HG03045 (cell line): Measurements from ENCODE around the gene EPHA7.

Experiments
- ATAC-seq: cut with Tn5 transposase; IDR thresholded peaks from one replicate; pipeline ENCODE4 v1.9.1; 2021; ENCODE audit warnings: mild to moderate bottlenecking, moderate library complexity; ENCODE audit not compliant: unreplicated experiment

Gene EPHA7

DNA sequence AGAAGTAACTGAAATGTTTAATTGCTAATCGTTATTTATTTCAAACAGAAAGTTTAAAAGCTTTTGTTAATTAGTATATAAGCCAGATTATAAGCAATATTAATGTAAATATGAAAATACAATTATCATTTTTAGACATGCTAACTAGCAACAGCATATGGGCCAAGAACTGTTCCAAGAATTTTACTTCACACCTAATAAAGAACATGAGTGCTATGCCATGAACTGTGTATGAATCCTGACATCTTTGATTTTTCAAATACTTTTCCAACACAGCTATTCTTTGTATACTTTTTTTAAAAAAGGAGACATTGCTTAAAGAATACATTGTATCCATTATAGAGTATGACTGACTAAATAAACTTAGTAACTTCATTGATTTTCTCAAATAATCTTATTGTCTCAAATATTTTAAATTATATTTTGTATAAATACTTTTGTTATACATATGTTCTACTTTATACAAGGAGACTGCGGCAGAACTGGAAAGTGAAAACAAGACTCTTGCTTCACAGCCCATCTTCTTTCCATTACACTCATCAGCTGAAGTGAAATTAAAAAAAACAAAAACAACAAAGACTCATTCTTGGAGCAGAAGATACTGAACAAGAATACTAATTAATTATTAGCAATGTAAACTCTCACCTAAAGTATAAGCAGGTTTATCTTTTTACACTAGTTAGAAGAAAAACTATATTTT is 89.9 kb downstream of the EPHA7 start:
- no peak for ATAC-seq

DNA sequence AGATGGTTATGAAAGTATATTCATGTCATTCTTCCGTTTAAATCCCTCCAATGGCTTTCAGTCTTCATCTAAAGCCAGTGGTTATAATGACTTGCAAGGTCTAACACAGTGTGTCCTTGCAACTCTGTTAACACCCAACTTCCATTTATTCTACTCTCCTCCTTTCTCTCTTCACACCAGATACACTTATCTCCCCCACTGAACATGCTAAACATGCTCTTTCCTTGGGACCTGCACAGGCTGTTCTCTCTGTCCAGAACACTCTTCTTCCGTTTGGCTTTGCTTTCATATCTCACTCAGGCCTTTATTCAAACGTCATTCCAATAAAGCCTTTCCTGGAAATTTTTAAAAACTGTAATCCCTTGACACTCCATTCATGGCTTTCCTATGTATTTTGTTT is 91.5 kb downstream of the EPHA7 start:
- ATAC-seq: no peak

DNA sequence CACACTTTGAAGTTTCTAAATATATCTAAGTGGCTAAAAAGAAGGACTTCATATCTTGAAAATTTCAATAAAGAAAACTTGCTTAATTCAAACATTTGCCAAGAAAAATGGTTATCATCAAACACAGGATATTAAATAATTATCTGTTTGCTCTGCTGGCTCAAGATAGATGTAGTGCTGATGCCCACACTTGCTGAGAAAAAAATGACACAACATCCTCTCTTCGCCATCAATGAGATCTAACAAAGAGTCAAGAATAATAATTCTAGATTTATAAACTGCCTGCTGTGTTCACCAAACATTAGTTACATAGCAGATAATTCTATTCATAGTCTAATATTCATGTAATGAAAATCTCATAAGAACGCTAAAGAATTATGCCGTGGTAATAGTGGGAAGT is 93.6 kb downstream of the EPHA7 start:
- ATAC-seq: no peak

DNA sequence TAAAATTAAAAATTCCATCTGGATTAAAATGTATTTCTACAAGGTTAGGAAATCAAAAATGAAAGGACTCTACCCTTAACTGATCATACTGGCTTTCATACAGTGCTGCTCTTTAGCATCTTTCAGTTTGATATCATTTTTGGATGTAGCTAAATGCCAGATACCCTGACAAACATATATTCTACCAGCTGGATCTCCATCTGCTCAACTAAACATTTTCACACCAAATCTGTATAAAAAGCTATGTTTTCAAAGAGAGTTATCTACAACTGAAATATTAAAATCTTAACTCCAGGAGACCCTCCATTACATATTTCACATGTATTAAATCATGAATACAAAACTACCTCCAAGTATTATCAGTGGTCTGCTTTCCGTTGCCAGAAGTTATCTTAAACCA is 95.7 kb downstream of the EPHA7 start:
- no peak for ATAC-seq

DNA sequence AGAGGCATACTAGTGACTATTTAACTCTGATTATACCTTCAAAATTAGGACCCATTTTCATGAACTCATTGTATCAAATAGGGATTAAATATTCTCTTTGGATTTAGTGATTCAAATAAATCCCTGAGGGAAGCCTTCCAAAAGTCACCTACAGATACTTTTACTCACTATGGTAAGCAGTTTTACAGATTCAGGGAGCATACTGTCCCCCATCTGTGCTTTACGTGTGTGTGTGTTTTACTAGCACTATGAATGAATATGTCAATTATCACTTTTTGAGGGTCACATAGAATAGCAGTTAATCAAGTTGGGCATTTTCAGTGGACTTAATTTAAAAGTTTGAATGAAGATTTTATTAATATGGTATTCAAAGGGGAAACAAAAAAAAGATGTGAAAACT is 96.7 kb downstream of the EPHA7 start:
- ATAC-seq: no peak

DNA sequence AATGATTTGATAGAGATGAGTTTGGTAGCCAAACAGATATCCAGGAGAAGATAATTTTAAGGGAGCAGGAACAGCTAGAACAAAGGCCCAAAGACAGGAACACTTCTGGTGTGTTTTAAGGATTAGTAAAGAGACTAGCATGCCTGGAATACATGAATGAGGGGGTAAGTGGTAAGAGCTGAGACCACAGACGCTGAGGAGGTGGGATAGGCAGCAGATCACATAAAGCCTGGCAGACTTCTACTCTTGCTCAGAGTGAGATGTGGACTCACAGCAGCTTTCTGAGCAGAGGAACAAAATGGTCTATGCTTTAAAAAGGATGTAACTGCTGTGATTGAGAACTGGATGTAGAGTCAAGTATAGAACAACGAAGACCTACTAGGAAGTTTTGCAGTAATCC is 100.1 kb downstream of the EPHA7 start:
- ATAC-seq: no peak

DNA sequence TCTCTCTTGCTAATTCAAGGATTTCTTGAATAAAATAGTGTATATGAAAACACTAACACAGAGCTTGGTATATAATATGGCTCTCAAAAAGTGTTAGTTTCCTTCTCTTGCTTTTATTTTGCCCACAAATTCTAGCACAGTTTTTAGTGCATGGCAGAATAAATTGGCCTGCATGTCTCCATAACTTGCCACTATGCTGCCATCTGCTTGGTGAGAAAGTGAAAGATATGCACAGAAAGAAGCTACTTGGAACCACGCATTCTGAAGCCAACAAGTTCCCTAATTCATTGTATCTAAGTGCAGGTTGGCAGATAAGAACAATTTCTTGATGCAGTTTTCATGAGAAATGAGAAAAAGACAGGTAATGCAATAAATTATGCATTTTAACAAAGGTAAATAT is 101.2 kb downstream of the EPHA7 start:
- ATAC-seq: no peak

DNA sequence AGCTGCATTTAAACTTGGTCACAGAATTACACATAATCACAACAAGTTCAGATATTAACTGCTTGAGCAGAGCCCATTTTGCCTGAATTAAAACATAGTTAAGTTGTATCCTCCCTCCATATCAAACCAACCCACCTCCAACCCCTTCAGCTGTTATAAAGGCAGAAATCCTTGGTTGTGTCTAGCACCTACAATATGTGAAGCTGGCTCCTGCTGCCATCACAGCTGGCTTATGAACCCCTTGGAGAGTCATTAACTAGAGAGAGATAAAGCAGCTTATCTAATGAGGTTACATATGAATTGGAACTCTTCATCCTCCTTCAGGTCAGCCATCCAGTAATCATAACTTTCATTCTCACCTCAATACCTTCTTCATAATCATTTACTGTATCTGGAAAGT is 101.8 kb downstream of the EPHA7 start:
- no peak for ATAC-seq

DNA sequence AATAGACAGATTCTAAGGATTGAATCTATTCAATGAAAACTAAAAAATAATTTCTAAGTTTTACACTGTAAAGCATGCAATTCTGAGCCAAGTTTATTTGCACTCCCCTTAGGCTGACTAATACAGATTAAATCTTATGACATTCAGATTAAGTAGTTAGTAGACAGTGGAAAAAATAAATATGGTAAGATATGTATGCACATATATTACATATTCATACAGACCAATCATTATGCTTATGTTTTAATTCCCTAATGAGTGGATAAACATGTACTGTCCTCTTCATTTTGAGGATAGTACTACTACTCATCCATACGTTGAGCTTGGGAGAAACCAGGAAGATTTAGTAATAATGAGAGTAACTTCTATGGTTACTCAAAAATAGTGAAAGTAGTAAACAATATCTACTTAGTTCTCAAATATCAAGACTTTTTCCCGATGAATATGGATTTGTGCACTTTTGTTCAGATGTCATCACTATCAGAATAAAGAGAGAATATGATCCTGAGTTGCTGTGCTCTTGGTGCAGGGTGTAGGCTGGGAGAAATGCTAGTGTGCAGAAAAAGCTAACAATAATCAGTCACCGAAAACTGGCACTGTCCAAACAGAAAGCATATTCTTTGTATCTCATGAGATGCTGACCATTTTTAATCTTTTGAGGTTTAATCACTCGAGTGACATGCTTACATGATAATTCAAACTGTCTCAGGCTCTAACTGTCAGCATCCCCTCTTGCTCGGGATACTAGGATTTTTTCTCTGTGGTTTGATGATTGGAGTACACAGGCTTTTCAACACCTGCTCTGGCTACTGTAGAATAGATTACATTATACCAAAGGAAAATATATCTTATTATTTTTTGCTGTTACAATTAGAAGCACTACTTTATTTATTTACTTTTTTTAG is 111.6 kb downstream of the EPHA7 start:
- ATAC-seq: no peak

DNA sequence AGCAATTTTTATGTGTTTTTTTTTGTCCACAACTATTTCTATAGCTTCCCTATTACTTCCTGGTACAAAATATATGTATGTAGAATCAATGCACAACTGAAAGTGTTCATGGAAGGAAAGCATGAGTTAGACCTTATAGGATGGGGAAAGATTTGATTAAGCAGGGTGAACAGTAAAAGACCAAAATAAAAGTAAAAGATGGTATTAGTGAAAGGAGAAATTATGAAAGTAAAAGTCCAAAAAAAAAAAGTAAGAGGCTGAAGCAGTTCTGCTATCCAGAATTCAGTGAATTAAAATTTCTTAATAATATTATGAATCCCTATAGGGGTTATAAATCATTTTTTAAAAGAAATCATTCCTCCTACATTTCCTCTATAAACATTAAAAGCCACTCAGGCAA is 114.3 kb downstream of the EPHA7 start:
- ATAC-seq: no peak

DNA sequence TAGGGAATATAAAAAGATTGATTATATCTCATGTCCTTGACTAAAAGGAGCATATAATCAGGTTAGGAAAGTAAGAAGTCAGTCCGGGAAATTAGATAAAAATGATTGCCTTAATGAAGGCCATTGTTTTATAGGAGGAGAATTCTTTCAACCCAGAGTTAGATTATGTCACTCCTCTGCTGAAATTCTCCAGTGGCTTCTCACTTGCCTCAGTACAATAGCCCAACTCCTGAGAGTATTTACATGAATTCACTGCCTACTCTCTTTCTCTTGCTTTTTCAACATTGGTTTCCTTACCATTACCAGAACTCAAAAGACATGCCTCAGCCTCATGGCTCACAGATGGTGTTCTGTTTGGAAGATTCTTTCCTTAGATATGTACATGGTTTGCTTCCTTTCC is 114.9 kb downstream of the EPHA7 start:
- ATAC-seq: no peak

DNA sequence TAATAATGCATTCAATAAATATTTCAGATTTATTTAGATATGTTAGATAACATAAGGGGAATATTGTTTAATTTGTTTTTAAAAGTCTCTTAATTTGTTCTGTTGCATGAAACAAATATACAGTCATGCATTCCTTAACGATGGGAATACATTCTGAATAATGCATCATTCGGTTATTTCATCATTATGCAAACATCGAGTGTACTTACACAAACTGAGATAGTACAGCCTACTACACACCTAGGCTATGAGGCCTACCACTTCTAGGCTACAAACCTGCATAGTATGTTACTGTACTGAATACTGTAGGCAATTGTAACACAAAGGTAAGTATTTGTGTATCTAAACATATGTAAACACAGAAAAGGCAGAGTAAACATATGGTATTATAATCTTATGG is 118.7 kb downstream of the EPHA7 start:
- no peak for ATAC-seq

DNA sequence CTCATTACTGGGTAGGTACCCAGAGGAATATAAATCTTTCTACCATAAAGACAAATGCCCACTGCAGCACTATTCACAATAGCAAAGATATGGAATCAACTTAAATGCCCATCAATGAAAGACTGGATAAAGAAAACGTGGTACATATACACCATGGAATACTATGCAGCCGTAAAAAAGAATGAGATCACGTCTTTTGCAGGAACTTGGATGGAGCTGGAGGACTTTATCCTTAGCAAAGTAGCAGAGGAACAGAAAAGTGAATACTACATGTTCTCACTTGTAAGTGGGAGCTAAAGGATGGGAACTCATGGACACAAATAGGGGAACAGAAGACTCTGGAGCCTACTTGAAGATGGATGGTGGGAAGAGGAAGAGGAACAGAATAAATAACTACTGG is 119.7 kb downstream of the EPHA7 start:
- ATAC-seq: no peak

DNA sequence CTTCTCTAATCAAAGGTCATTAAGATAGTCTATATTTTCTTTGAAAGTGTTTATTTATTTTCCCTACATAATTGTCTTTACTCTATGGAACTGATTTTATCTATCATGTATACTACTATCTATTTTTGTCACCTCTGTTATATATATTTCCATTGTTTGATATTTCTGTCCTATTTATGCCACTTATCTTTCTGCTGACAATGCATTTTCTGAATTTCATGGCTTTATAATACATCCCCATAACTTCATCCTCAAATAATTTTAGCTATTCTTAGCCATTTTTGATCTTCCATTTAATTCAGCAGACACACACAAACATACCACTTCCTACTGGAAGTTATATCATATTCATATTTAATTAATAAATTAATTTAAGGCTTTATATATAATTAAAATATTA is 123.7 kb downstream of the EPHA7 start:
- ATAC-seq: no peak

DNA sequence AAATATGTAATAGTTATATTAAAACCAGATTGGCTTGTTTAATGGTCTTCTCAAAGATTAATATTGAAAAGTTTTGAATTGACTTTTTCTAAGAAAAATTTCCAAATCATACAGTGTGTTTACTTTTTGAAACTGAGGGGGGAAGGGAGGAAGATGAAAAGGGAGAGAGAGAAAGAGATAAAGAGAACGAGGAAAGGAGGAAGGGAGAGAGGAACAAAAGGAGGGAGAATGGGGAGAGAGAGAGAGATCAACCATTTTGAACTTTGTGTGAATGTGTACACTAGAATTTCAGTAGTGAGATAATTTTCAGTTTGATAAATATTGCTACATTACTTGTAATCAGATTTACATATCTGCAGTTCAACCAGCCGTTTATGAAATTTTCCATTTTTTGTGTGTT is 124.5 kb downstream of the EPHA7 start:
- no peak for ATAC-seq

DNA sequence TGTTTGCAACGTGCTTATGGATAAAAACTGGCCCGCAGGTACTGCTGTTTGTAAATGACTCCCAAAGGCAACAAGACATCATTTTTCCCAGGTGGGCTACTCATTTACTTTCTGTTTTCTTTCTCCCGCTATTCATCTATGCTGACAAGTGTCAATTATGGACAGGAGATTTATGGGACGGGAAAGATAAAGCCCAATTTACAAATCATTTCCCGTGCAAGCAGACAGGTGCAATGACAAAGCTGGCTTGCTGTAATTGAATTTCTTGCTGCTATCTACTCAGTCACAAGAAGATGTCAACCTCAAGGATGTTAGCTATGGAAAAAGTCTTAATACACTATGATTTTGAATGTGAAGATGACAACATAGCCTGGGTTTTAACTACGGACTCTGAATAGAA is 125.5 kb downstream of the EPHA7 start:
- no peak for ATAC-seq

DNA sequence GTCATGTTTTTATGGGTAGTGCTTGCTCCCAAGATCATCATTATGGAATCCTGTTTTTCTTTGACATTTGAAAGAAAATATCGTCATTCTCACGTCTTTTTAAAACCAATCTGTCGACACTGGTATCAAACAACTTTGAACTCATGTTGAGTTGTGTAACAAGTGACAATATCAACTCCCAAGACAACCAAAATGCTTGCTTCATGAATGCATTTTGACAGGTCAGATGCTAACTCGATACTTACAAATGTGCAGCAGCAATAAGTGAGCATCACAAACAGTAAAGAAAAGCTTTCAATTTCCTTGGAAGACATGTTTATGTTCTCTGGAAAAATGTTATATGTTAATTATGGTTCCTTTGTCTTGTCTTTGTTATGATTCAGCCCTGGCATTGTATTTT is 125.9 kb downstream of the EPHA7 start:
- no peak for ATAC-seq

DNA sequence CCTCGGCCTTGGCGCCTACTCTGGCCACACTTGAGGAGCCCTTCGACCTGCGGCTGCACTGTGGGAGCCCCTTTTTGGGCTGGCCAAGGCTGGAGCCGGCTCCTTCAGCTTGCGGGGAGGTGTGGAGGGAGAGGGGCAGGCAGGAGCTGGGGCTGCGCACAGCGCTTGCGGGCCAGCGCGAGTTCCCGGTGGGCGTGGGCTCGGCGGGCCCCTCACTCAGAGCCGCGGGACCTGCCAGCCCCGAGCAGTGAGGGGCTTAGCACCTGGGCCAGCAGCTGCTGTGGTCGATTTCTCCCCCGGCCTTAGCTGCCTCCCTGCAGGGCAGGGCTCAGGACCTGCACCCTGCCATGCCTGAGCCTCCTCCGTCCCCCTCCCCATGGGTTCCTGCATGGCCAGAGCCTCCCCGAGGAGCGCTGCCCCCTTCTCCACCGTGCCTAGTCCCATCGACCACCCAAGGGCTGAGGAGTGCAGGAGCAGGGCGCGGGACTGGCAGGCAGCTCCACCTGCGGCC is 136.8 kb downstream of the EPHA7 start:
- ATAC-seq: no peak

DNA sequence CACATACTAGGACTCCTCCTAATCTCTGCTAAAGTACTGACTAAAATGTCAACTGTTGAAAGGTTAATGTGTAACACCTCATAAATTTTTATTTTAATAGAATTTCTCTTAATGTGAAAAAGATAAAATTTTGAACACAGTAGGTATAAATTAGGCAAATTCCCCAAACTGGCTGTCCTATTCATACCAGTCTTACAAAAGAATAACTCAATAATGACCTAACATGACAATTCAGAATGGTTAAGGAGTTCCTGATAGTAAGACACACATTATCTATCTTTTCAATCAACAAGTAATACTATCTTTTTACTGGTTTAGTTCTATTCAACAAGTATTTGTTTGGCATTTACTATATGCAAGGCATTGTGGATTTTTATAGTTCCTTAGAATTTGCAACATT is 141.1 kb downstream of the EPHA7 start:
- ATAC-seq: no peak

DNA sequence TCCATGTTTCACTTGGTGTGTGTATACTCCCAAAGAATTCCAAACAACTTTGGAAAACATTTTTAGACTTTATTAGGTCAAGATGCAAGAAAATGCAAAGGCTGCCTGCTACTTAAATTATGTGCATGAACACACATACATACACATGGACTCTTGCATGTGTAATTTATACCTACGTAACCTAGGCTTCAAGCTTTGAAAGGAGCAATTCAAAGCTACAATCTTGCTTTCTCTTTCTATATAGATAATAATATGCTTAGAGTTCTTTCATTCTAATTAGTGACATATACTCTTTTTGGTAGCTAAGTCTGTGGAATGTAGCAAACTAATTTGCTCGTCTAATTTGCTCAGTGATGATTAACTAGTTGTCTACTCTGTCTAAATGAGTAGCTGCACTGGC is 146.5 kb downstream of the EPHA7 start:
- ATAC-seq: no peak

DNA sequence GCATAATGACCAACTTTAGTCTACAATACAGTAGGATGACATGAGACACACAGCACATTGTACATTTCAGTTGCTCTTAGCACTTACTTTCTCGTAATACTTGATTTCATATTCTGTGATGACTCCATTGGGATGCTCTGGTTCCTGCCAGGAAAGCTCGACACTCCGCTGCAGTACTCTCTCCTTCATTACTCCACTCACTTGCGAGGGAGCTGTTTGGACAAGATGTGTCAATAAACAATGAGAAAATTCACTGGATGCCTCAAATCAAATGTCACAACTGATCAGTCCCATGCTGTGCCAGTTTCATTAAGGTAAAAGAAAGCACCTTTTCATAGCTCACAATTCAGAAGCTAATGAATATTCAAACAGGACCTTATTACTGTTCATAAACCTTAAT is 147.1 kb downstream of the EPHA7 start:
- no peak for ATAC-seq

DNA sequence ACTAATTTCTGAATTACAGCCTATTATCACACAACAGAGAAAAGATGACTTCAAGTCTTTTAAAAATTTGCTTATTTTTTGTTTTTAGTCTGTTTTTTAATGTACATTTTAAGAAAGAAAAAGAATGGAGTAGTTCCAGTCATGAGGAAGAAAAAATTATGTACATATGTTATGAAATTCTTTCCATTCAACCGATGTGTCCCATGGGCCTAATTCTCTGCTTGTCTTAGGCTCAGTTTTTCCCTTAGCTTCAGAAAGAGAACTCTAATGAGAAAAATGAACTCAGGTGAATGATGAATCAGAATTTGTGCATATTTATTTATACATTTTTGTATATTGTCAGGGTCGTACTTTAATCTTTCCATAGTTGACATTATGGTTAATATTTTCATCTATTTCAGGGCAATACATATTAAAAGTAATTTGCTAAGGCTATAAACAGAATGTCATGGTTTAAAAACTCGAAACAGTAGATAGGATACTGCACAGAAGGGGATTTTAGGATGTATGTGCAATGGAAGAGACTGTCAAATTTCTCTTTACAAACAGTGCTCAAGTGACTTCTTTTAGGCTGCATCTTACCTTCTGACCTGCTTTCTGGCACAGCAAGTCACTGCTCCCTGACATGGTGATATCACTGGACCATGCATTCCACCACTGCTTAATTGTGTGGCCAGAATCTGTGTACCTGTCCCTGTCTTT is 153.1 kb downstream of the EPHA7 start:
- no peak for ATAC-seq
